PC-9 (cell line): ENCODE data around the gene INVS. TPM values are rescaled to one million over a fixed set of nuclear protein-coding genes. Genes with fewer than 3 reads are reported as not detected.

Experiments
- BruUV-seq: library from RNA; stranded (reverse); fragments of 400-500 nt; replicated peaks from 2 replicates; lab custom pipeline; 2021; lab: Mats Ljungman, UMichigan
- CTCF ChIA-PET: fragments of 300-600 bp; sonication (Branson Sonifier 250); formaldehyde crosslinking; loops from one replicate; lab custom pipeline; 2022; ENCODE audit warnings: antibody characterized with exemption; lab: Charles Lee
- POLR2A ChIA-PET: fragments of 300-600 bp; sonication (Branson Sonifier 250); formaldehyde crosslinking; loops from one replicate; lab custom pipeline; 2022; ENCODE audit warnings: antibody characterized with exemption; ENCODE audit not compliant: unreplicated experiment; lab: Charles Lee
- DNase-seq, 2 experiments: peaks; one replicate each; pipeline versions ENCODE4 v3.0.0 to v3.0.0-alpha.2; 2015 to 2022; ENCODE audit warnings: mixed read lengths in 1 of 2
- H2AFZ ChIP-seq: fragments of 200-600 bp; sonication (generic); 2 replicates; pipeline ENCODE4 v1.8.1; 2017; ENCODE audit warnings: antibody characterized with exemption
- H3F3A ChIP-seq: fragments of 200-600 bp; sonication (generic); 2 replicates; pipeline ENCODE4 v1.8.1; 2017; ENCODE audit warnings: antibody characterized with exemption, mild to moderate bottlenecking, low read depth; ENCODE audit not compliant: insufficient read depth
- H3K27ac ChIP-seq: fragments of 200-600 bp; sonication (generic); 2 replicates; pipeline ENCODE4 v1.6.1; 2016; ENCODE audit warnings: mixed run types
- H3K27me3 ChIP-seq: fragments of 200-600 bp; sonication (generic); 2 replicates; pipeline ENCODE4 v1.6.1; 2016; ENCODE audit warnings: low read depth, mixed run types; ENCODE audit not compliant: insufficient read depth
- H3K36me3 ChIP-seq: fragments of 200-600 bp; sonication (generic); 2 replicates; pipeline ENCODE4 v1.6.1; 2016; ENCODE audit warnings: low read depth, mixed run types
- H3K4me1 ChIP-seq: fragments of 200-600 bp; sonication (generic); replicated peaks from 2 replicates; pipeline ENCODE4 v1.6.1; 2016; ENCODE audit warnings: mixed run types; ENCODE audit not compliant: insufficient read depth
- H3K4me2 ChIP-seq: fragments of 200-600 bp; sonication (generic); 2 replicates; pipeline ENCODE4 v1.6.1; 2017; ENCODE audit warnings: mixed run types
- H3K4me3 ChIP-seq: fragments of 200-600 bp; sonication (generic); 2 replicates; pipeline ENCODE4 v1.6.1; 2016; ENCODE audit warnings: mixed run types
- H3K79me2 ChIP-seq: fragments of 200-600 bp; sonication (generic); 2 replicates; pipeline ENCODE4 v1.6.1; 2017; ENCODE audit warnings: low read depth, mixed run types
- H3K9me2 ChIP-seq: fragments of 200-600 bp; sonication (generic); 2 replicates; pipeline ENCODE4 v1.8.1; 2017; ENCODE audit warnings: mild to moderate bottlenecking; ENCODE audit not compliant: insufficient read depth
- H3K9me3 ChIP-seq: fragments of 200-600 bp; sonication (generic); 2 replicates; pipeline ENCODE4 v1.8.1; 2016; ENCODE audit warnings: low read depth; ENCODE audit not compliant: insufficient read depth
- H4K20me1 ChIP-seq: fragments of 200-600 bp; sonication (generic); 2 replicates; pipeline ENCODE4 v1.8.1; 2017; ENCODE audit not compliant: insufficient read depth
- CTCF ChIP-seq: fragments of 200-600 bp; sonication (generic); conservative IDR thresholded peaks from 2 replicates; pipeline ENCODE4 v1.6.1; 2017; ENCODE audit warnings: mixed run types, antibody characterized with exemption, mild to moderate bottlenecking, moderate library complexity
- EZH2 ChIP-seq: fragments of 200-600 bp; sonication (generic); IDR thresholded peaks from 2 replicates; pipeline ENCODE4 v1.8.0; 2017; ENCODE audit warnings: antibody characterized with exemption, low read depth
- intact Hi-C: fragments of 100-400 bp; cut with micrococcal nuclease; formaldehyde crosslinking; loops from one replicate; pipeline ENCODE4 v1.10.0; 2022; ENCODE audit not compliant: unreplicated experiment
- total RNA-seq: library from RNA; stranded (reverse); gene quantifications from 2 replicates; pipeline ENCODE4 v1.2.3, GENCODE V29; 2021

The INVS gene
- total RNA-seq, 1 experiment from 2014 or later: 24.0 TPM

GRCh38 chr9:100340224-100340623 lies 241.2 kb downstream of the INVS start:
- CTCF ChIA-PET: no interaction called here
- Histone ChIP-seq H4K20me1 (peaks cover 31% of the 10 kb centered on the region), H3K27ac (no peak overlapping the region), H3F3A (0 out of 2 replicates have a peak, but pooled peaks cover 3% of the 10 kb centered on the region), H3K4me3 (no peak overlapping the region), H3K36me3 (peaks cover 41% of the 10 kb centered on the region), H3K27me3 (no peaks in the 10 kb centered on the region), H3K9me2 (no peaks in the 10 kb centered on the region), H2AFZ (no peak overlapping the region), H3K79me2 (peaks cover 59% of the 10 kb centered on the region), H3K4me1 (no peaks in the 10 kb centered on the region), H3K9me3 (no peaks in the 10 kb centered on the region), H3K4me2 (no peak overlapping the region)
- no peak for TF ChIP-seq CTCF
- no peak for TF ChIP-seq EZH2
- intact Hi-C loops: no loop called here
- no TSS peak for BruUV-seq
- POLR2A ChIA-PET: no interaction called here
- no peak for DNase-seq

- H3K9me3 ChIP-seq: no peaks in the 10 kb centered on the region
- no peak overlapping the region for H3K4me3 ChIP-seq
- peaks cover 38% of the 10 kb centered on the region for H4K20me1 ChIP-seq
- H3K36me3 ChIP-seq: peaks cover 46% of the 10 kb centered on the region
- H3K27me3 ChIP-seq: no peaks in the 10 kb centered on the region
- no peaks in the 10 kb centered on the region for H3K9me2 ChIP-seq
- no peak overlapping the region for H3K27ac ChIP-seq
- intact Hi-C loops: no loop called here
- no peaks in the 10 kb centered on the region for H3K4me1 ChIP-seq
- H3F3A ChIP-seq: 0 out of 2 replicates have a peak, but pooled peaks cover 3% of the 10 kb centered on the region
- CTCF ChIA-PET: interaction anchor here (1.4 kb wide), 1 partner anchor 17 kb away, joined by 3 read pairs; no protein-coding TSS in a partner anchor
- no peak for TF ChIP-seq EZH2
- TF ChIP-seq CTCF: no peak
- POLR2A ChIA-PET: no interaction called here
- DNase-seq: no peak
- peaks cover 68% of the 10 kb centered on the region for H3K79me2 ChIP-seq
- no peak overlapping the region for H3K4me2 ChIP-seq
- no peak overlapping the region for H2AFZ ChIP-seq
- no TSS peak for BruUV-seq
Measured at GRCh38 chr9:100341889-100342288, 242.8 kb downstream of the INVS start.

GRCh38 chr9:100346836-100347235 lies 247.8 kb downstream of the INVS start:
- Histone ChIP-seq H2AFZ (no peak overlapping the region), H3F3A (0 out of 2 replicates have a peak, but pooled peaks cover 3% of the 10 kb centered on the region), H4K20me1 (peaks cover 73% of the 10 kb centered on the region), H3K27ac (no peak overlapping the region), H3K36me3 (peaks cover 50% of the 10 kb centered on the region), H3K4me2 (no peak overlapping the region), H3K27me3 (no peaks in the 10 kb centered on the region), H3K9me2 (no peaks in the 10 kb centered on the region), H3K79me2 (peaks cover 96% of the 10 kb centered on the region), H3K4me3 (no peak overlapping the region), H3K9me3 (no peaks in the 10 kb centered on the region), H3K4me1 (peaks cover 18% of the 10 kb centered on the region)
- BruUV-seq: no TSS peak
- no peak for DNase-seq
- CTCF ChIA-PET: no interaction called here
- POLR2A ChIA-PET: no interaction called here
- no peak for TF ChIP-seq EZH2
- TF ChIP-seq CTCF: no peak
- intact Hi-C loops: no loop called here
